Prostate gland (tissue), 2 donors: ENCODE measurements around the gene CPNE2.

Experiments used
- CTCF ChIP-seq, 4 experiments: fragments of 200-600 bp in 2 of 4; fragments of 450-650 bp in 2 of 4; sonication (generic) in 2 of 4; IDR thresholded peaks; 1 replicate in 3 of 4; 2 replicates in 1 of 4; pipeline ENCODE4 v1.5.1; 2016 to 2019; ENCODE audit warnings: antibody characterized with exemption in 4 of 4, mild to moderate bottlenecking in 2 of 4, moderate library complexity in 2 of 4
- POLR2AphosphoS5 ChIP-seq: sonication (generic); formaldehyde crosslinking; IDR thresholded peaks from one replicate; pipeline ENCODE4 v1.6.1; 2017; ENCODE audit warnings: antibody characterized with exemption

- no peak for TF ChIP-seq CTCF (IDR thresholded peaks at IDR 0.05)
- TF ChIP-seq POLR2AphosphoS5 = no peak
Observed at GRCh38 chr16:57094911-57095310, 2.5 kb downstream of the CPNE2 start.
